ENCODE data around the gene PDGFD.

Gene PDGFD

DNA sequence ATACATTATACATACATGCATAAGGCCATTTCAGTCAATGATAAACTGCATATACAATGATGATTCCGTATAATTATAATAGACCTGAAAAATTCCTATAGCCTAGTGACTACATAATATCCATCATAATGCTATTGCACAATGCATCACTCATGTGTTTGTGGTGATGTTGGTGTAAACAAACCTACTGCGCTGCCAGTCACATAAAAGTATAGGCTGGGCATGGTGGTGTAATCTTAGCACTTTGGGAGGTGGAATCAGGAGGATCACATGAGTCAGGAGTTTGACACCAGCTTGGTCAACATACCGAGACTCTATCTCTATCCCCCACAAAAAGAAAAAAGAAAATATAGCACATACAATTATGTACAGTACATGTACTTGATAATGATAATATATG is 291.2 kb downstream of the PDGFD start:
- DNase-seq: no peak

DNA sequence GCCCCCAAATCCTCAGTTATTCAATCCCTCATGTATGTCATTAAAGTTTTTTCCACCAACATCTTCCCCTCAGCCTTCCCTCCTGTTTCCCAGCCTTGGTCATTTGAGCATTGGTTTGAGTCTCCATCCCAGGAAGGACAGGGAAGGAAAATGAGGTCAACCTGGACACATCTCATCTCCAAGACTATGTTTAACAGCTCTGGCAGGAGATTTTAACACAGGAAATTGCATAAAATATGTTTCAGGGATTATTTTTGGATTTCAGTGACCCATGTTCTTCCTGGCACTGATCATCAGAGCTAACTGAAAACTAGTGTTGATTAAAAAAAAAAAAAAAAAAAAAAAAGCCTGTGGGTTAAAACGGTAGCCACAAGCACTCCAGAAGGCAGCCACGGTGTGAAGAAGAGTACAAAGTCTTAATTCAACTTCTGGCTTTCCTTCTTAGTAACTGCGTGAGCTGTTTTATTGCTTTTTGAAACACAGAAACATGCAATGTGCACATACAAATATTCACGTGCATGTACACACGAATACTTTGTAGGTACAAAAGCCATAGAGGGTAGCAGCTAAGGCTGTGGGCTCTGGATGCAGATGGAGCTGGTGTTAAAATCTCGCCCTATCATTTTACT is 291.9 kb downstream of the PDGFD start:
- DNase-seq: no peak

DNA sequence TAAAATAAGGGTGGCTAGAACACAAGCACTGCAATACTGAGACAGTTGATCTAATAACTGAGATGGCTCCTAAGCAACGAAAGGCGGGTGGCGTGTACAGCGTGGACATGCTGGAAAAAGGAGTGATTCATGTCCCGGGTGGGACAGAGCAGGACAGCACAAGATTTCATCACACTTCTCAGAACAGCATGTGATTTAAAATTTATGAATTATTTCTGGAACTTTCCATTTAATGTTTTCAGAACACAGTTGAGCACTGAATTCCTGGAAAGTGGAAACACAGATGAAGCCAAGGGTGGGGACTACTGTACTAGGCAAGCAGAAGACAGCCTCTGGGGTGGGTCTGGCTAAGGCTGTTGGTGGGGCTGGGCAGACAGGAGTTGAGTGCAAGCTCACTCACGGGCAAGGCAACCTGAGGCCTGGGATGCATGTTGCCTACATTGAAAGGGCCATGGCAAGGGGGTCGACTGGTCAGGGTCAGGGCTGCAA is 293.1 kb downstream of the PDGFD start:
- peak; percentile 17 for DNase-seq

DNA sequence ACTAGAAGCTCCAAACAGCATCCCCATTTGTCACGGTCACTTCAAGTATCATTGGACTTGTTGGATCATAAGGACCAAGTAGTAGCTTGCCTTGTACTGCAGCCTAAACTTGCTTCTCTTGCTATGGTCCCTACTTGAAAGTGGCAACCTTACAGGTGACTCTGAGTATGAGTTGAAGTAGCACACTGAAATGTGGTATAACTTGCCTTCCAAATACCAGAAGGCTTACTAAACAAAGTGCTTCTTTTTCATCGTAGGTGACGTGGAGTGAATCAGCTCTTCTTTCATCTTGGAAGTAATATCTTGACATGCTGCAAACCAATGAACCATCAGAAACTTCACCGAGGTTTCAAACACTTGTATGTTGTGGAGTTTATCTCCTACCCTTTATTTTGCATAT is 296.5 kb downstream of the PDGFD start:
- DNase-seq: no peak

DNA sequence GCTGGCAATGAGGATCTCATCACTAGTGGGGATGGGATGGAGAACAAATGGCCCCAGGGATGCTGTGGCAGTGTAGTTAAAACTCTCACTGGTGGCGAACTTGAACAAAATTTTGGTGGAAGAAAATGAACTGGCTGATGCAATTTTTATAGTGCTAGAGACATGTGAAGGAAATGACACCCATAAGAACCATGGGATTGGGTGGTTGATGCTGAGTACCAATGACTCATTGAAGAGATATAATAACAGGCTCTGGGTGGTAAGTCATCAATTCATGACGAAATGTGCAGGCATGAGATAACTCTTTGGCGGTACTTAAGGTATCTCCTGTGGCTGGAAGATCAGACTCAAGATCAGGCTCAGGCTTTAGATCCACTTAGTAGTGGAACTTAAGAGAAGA is 300.4 kb downstream of the PDGFD start:
- DNase-seq: peak; percentile 85

DNA sequence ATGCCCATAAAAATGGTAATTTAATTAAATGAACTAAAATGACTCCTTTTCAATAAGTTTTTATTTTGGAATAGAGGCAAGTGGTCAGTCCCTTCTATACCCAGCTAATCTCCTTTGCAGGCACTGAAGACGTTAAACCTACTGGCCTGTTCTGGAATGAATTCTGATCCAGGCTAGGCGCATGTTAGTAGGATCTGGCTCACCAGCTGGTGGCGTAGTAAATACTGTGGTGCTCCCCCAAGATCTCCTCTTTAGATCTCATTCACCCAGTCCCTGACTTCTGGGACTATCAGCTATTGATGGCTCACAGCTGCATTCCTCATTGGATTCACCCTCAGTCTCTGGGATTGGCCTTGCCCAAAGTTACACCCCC is 301.2 kb downstream of the PDGFD start:
- DNase-seq: peak; percentile 3

DNA sequence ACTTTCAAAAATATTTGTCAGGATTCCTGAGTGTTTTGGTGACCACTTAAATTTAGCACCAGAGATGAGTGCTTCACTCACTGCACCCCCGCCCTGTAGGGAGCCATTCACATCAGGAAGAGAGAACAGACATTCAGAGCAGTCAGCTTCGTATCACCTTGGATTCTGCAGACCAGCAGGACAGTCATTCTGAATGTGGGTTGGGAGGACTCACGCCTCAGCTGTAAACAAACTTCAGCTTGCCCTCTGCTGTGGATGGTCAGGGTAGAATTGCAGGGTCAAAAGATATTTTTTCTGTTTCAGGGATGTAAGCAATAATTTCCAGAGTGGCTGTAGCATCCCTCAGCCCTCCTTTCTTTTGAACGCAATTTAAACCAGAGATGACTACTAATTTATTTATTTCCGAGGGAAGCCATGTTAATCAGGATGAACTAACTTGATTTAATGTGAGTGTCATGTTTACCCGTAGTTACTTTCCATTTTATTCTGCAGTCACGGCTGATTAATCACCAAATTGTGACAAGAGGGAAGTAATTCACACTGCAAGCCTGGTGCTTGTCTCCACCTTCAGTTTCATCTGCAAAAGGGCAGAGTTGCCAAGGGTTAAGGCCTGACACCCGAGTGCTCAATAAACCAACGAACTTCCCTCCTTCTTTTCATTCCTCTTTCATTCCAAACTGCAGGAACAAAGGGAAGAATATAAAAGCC is 301.7 kb downstream of the PDGFD start:
- DNase-seq: peak; percentile 14
